Measurements from ENCODE around the gene ZNF575. TPM values are rescaled to one million over a fixed set of nuclear protein-coding genes. Genes with fewer than 3 reads are reported as not detected.

ZNF575 gene
- total RNA-seq, 4 donors from 2014 or later, result 0.53 to 1.7 (median 1.3) TPM

DNA sequence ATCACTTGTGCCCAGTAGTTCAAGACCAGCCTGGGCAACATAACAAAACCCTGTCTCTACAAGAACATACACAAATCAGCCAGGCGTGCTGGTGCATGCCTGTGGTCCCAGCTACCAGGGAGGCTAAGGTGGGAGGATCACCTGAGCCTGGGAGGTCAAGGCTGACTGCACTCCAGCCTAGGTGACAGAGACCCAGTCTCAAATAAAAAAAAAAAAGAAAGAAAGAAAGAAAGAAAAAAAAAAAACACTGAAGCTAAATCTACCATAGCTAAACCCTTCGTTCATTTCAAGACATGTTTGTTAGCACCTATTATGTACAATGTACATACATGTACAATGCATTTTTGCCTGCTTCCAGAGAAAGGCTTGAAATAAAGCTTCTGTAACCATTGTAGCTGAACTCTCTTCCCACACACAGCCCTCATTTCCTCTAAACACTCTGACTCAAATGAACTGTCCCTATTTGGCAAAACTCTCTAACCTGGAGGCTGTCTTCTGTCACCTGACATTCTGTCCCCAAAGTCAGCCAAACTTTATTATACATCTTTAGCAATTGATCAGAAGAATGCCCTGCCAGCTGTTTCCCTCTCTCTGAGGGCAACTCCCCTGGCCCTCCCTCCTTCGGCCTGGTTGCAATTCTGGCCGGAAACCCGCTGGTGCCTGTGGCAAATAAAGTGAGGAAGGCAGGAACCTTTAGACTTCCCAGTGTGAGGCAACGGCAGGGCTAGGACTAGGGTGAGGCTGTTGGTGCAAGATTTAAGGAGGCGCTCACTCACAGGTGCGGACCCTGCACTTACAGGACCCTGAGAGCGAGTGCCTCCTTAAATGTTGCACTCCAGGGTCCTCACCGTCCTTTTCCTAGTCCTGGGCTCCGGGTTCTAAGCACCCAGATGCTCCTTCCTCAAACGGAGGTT lies 7.8 kb upstream of the ZNF575 start:
- H3K4me1 ChIP-seq, result peaks cover 0 to 18% (median 7%) of the 10 kb centered on the region in 4 donors

GRCh38 chr19:43525836-43526771 lies 6.9 kb upstream of the ZNF575 start:
- Histone ChIP-seq H3K27ac (peak overlapping the region; percentile 79 to 90 (median 86)), H3K9me3 (no peaks in the 10 kb centered on the region), H3K27me3 (no peaks in the 10 kb centered on the region), H3K4me1 (peaks cover 0 to 18% (median 7%) of the 10 kb centered on the region in 4 donors), H3K36me3 (peaks cover 0 to 11% (median 0%) of the 10 kb centered on the region in 3 donors), H3K4me3 (peak overlapping the region; percentile 73 to 88 (median 84))
- DNase-seq, result peak; percentile 48 to 68 (median 67)
- TF ChIP-seq, protein P1, sequence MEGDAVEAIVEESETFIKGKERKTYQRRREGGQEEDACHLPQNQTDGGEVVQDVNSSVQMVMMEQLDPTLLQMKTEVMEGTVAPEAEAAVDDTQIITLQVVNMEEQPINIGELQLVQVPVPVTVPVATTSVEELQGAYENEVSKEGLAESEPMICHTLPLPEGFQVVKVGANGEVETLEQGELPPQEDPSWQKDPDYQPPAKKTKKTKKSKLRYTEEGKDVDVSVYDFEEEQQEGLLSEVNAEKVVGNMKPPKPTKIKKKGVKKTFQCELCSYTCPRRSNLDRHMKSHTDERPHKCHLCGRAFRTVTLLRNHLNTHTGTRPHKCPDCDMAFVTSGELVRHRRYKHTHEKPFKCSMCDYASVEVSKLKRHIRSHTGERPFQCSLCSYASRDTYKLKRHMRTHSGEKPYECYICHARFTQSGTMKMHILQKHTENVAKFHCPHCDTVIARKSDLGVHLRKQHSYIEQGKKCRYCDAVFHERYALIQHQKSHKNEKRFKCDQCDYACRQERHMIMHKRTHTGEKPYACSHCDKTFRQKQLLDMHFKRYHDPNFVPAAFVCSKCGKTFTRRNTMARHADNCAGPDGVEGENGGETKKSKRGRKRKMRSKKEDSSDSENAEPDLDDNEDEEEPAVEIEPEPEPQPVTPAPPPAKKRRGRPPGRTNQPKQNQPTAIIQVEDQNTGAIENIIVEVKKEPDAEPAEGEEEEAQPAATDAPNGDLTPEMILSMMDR (IDR thresholded peaks at IDR 0.05), result no peak
- no peak for TF ChIP-seq POLR2A (IDR thresholded peaks at IDR 0.05)

More for the DNA sequence above, 7.8 kb upstream of the ZNF575 start:
- Histone ChIP-seq H3K36me3 (peaks cover 0 to 17% (median 0%) of the 10 kb centered on the region in 3 donors), H3K27me3 (no peaks in the 10 kb centered on the region), H3K27ac (peak overlapping the region; percentile 79 to 90 (median 86)), H3K4me3 (peak overlapping the region; percentile 73 to 88 (median 84)), H3K9me3 (no peaks in the 10 kb centered on the region)
- DNase-seq, result peak; percentile 61 to 89 (median 84)
- peak; percentile 55 to 70 for TF ChIP-seq POLR2A (IDR thresholded peaks at IDR 0.05)
- TF ChIP-seq, protein P1 (IDR thresholded peaks at IDR 0.05), result no peak

DNA sequence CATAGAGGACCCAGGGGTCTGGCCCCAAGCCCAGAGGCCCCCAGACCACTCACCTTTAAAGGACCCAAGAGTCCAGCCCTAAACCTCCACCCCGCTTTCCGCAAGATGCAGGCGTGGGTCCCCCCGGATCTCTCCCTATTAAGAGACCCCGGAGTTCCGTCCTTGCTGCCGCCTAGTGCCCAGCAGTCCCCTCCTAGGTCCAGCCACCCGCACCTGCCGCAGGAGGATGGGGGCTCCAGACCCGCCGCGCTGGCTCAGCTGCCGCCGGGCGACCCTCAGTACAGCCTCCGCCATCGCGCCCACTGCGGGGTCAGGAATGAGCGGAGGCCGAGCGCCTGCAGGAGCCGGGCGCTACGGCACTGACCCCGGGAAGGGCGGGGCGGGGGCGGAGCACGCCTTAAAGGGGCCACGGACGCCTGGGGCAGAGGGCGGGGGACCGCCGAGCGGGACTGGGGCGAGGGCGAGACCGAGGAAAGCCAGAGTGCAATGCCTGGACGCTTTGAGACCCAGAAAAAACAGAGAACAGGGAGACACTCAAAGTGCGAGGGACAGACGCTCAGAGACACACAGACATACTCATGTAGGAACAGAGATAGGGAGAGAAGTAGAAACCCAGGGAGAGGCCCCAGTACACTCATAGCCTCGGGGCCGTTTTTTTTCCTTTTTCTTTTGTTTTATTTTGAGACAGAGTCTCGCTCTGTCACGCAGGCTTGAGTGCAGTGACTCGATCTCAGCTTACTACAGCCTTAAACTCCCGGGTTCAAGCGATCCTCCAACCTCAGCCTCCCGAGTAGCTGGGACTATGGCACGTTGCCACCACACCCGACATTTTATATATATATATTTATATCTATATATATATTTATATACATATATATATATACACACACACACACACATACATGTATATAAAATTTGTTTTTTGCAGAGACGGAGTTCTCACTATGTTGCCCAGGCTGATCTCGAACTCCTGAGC lies 5.8 kb upstream of the ZNF575 start, which contains the start of gene ETHE1:
Gene ETHE1, minus strand, starts transcription at position 318 of the 976 bp plus-strand sequence. Its CDS starts 24 bp downstream, at position 294.
- Histone ChIP-seq H3K27me3 (no peaks in the 10 kb centered on the region), H3K4me1 (peaks cover 0 to 22% (median 7%) of the 10 kb centered on the region in 4 donors), H3K9me3 (no peaks in the 10 kb centered on the region), H3K4me3 (peak within 1 kb of the TSS; percentile 73 to 88 (median 84)), H3K36me3 (peaks cover 0 to under 1% (median 0%) of the 10 kb centered on the region in 3 donors), H3K27ac (peak within 1 kb of the TSS; percentile 79 to 90 (median 86))
- peak; percentile 85 to 95 (median 93) for DNase-seq
- TF ChIP-seq, protein P1 (IDR thresholded peaks at IDR 0.05), result peak in 3 of 6 experiments; percentile 1 to 8 (median 4)
- peak; percentile 91 to 94 for TF ChIP-seq POLR2A (IDR thresholded peaks at IDR 0.05)

DNA sequence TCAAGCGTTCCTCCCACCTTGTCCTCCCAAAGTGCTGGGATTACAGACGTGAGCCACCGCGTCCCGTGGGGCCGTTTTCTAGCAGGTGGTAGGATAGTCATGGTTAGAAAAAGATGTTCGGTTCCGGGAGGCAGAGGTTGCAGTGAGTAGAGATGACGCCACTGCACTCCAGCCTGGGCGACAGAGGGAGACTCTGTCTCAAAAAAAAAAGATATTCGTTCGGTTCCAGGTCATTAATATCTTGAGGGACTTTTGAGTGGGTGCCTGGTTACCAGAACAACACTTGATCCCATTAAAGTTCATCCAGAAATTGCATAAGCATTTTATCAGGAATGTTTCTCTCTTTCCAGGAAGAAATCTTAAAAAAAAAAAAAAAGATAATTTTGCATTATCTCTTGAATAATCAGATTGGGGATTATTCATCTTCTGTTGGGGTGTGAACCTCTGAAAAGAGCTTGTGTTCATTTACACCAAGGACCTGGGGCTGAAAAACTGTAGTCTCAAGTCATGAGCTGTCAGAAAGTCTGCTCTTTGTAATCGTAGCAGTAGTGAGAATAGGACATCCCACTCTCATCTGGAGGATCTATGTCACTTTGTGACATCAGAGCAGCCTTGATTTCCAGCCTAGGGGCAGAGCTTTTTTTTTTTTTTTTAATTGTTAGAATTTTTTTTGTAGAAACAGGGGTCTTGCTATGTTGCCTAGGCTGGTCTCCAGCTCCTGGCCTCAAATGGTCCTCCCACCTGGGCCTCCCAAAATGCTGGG lies 4.9 kb upstream of the ZNF575 start:
- Histone ChIP-seq H3K27me3 (no peaks in the 10 kb centered on the region), H3K36me3 (no peaks in the 10 kb centered on the region), H3K4me1 (peaks cover 0 to 27% (median 7%) of the 10 kb centered on the region in 4 donors), H3K9me3 (no peaks in the 10 kb centered on the region), H3K27ac (peak overlapping the region; percentile 79 to 90 (median 86)), H3K4me3 (peak overlapping the region in 3 of 4 donors; percentile 73 to 88 (median 86))
- DNase-seq, result peak in 1 of 3 donors; percentile 66
- no peak for TF ChIP-seq POLR2A (IDR thresholded peaks at IDR 0.05)
- TF ChIP-seq, protein P1 (IDR thresholded peaks at IDR 0.05), result peak in 2 of 6 experiments; percentile 7 to 9
